ENCODE results near the gene RPS6KB2.

DNA sequence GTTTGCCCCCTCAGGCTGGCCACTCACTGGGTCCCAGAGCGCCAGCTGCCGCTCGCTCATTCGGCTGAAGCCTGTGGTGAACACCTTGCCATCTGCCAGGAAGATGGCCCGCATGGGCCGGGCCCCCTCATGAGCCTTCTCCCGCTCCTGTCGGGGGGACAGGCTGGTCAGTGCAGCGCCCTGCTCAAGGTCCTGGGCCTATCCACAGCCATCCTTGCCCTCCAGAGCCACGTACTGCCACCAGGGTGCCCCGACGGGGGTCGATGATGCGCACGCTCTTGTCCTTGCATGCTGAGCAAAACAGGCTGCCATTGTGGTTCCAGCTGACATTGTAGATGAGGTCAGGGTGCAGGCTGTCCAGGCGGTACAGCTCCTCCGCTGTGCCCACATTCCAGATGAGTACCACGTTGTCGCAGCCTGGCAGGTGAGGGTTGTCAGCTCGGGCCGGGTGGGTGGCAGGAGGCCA is 12.8 kb downstream of the RPS6KB2 start:
- TF ChIP-seq POLR2A (IDR thresholded peaks at IDR 0.05; ENCODE audit: low read depth) (no peak), POLR2AphosphoS5 (IDR thresholded peaks at IDR 0.05) (no peak), EP300 (IDR thresholded peaks at IDR 0.05) (no peak)
- TF ChIP-seq, protein P1, sequence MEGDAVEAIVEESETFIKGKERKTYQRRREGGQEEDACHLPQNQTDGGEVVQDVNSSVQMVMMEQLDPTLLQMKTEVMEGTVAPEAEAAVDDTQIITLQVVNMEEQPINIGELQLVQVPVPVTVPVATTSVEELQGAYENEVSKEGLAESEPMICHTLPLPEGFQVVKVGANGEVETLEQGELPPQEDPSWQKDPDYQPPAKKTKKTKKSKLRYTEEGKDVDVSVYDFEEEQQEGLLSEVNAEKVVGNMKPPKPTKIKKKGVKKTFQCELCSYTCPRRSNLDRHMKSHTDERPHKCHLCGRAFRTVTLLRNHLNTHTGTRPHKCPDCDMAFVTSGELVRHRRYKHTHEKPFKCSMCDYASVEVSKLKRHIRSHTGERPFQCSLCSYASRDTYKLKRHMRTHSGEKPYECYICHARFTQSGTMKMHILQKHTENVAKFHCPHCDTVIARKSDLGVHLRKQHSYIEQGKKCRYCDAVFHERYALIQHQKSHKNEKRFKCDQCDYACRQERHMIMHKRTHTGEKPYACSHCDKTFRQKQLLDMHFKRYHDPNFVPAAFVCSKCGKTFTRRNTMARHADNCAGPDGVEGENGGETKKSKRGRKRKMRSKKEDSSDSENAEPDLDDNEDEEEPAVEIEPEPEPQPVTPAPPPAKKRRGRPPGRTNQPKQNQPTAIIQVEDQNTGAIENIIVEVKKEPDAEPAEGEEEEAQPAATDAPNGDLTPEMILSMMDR (IDR thresholded peaks at IDR 0.05) = no peak
